T47D (cell line): ENCODE data around the gene UNC119.
A peak's percentile ranks its signal among the peaks of the same experiment; 100 is the strongest.

ENCODE experiments used
- DNase-seq, 2 experiments: peaks; one replicate each; pipeline versions ENCODE4 v3.0.0 to v3.0.0-alpha.2; 2011 to 2012; ENCODE audit warnings: low read depth in 1 of 2, low spot score in 1 of 2
- JUND ChIP-seq: IDR thresholded peaks from 2 replicates; pipeline ENCODE4 v1.6.1; 2012; ENCODE audit warnings: low read depth
- in situ Hi-C: cut with HindIII; loops from 2 replicates; pipeline ENCODE4 v1.10.0; 2016; ENCODE audit warnings: low sequenced_read_pairs, low pct_unique_long_range_greater_than_20kb

Gene UNC119

DNA sequence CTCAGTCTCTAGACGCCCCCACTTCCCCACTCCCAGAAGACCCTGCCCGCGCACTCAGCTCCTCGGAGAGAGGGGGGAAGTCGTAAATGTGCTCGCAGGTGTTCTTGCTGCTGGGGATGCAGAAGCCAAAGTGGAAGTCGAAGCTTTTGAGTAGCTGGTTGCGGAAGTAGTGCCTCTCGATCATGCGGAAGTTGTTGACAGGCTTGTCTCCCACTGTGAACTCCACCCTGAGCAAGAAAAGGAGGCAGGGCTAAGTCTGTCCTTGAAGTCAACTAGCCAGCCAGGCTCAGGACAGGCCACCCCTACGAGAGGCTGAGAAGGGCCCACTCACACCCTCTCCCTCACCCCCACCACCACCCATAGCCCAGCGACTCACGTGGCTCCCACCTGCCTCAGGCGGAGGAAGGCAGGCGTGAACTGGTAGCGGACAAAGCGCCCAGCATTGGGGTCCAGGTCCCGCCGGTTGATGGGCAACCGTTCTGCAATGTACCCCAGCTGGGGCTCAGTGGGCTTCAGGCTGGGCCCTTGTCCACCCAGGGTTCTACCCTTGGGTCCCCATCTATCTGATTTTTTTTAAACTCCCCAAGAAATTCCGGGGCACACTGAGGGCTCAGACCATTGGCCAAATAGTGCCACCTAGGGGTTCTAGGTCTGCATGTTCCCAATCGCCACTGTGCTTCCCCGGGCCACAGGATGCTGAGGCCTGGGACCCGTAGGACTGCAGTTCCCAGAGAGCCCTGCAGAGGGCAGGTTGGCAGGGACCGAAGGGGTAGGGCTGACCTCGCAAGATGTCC, 4.6 kb downstream of the UNC119 start:
- TF ChIP-seq JUND = no peak
- DNase-seq = peak; percentile 75 to 93
- in situ Hi-C loops = no loop called here

DNA sequence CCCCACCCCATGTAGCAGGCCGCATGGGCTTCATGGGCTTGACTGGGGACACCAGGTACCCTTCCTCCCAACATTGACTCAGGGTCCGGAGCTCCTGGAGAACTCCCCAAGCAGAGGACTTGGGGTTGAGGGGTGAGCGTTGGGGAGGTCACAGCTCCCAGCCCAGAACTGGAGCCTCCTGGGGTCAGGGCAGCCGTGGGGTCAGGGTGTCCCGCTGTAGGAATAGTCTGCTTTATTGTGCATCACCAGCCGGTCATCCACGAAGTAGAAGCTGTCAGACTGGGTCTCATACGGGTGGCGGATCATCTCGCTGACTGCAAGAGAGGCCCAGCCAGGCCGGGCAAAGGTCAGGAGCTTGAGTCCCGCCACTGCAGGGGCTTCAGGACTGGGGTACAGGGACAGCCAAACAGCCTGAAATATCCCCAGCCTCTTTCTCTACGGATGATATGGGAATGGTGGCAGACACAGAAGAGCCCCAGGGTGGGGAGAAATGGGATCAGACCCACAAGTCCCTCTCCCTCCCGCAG, 5.3 kb downstream of the UNC119 start:
- DNase-seq = no peak
- TF ChIP-seq JUND = no peak
- in situ Hi-C loops = no loop called here

DNA sequence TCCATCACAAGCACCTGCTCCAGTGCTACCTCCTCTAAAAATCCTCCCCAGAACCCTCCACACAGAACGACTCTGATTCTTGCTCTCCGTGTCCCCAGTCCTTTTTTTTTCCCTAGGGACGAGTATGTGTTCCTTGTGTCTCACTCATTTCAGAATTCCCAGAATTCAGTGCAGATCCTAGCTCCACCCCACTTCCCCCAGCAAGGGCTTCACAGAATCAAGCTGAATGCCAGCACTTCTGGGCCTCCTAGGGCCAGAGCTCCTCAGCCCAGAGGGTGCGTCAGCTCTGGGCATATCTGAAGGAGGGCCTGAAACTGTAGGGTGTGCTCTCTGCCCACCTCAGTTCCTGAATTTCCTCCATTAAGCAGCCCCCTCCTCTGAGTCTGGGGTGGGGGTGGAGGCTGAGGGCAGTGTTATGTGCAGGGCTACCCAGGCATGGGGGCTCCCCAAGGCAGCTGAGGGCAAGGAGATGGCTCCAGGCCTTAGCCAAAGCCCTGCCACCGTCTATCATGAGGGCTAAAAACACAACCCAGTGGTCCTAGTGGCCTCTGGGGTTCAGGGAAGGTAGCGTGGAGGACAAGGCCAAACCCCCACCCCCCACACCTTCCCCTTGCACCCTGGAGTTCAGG, 6.5 kb downstream of the UNC119 start:
- in situ Hi-C loops = no loop called here
- DNase-seq = no peak

DNA sequence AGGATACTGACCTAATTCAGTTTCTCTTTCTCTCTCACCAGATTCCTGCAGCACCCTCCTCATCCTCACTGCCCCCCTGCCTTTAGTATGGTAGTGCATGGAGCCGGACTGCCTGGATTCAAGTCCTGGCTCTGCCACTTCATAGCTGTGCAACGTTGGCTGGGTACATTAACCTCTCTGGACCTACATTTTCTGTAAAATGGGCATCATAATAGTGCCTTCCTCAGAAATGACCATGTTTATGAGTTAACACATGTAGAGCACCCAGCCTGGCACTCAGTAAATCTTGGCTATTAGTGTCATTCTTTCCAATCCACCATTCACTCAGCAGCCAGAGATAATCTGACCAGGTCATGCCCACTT, 7.3 kb downstream of the UNC119 start:
- TF ChIP-seq JUND = no peak
- DNase-seq = no peak
- in situ Hi-C loops = no loop called here

More for the DNA sequence above, 6.5 kb downstream of the UNC119 start:
- no peak for TF ChIP-seq JUND

DNA sequence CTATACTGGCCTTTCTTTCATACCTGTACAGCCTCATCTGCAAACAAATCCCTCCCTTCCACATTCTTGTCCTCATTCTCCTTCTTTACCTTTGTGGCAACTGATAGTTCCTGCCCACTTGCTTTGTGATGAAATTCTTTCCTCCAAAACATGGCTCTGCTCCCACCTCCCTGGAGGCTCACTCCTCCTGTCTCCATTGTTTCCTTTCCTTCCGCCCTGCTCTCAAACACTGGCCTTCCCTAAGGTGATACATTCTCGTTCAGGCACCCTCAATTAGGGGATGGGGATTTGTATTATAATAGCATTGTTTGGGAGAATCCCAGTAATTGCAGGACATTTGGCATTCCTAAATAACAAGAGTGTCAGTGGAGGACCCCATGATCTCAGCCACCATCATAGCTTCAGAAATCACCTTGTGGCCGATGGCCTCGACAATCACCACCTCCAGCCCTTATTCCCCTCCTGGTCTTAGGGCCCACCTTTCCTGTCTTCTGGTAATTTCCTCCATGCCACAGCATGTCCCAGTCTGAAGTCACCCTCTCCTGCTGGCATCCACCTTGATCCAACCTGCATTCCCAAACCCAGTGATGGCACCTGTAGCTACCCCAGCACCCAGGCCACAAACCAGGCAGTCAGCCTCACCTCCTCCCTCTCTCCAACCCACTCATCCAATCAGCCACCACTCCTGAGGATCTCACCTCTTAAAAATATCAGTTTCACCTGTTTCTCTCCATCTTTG, 7.9 kb downstream of the UNC119 start:
- TF ChIP-seq JUND = no peak
- DNase-seq = no peak
- in situ Hi-C loops = no loop called here

DNA sequence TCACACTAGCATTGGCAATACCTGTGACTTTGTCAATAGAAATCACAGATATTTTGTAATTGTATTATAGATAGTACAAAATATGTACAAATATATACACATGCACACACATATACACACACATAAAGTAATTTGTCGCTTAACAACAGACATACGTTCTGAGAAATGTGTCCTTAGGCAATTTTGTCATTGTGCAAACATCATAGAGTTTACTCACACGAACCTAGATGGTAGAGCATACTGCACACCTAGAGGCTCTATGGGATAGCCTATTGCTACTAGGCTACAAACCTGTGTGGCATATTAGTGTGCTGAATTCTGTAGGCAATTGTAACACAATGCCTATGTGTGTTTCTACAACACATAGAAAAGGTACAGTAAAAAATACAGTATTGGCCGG, 11.0 kb downstream of the UNC119 start:
- in situ Hi-C loops = no loop called here
- no peak for TF ChIP-seq JUND
- DNase-seq = peak in 1 of 2 experiments; percentile 77

DNA sequence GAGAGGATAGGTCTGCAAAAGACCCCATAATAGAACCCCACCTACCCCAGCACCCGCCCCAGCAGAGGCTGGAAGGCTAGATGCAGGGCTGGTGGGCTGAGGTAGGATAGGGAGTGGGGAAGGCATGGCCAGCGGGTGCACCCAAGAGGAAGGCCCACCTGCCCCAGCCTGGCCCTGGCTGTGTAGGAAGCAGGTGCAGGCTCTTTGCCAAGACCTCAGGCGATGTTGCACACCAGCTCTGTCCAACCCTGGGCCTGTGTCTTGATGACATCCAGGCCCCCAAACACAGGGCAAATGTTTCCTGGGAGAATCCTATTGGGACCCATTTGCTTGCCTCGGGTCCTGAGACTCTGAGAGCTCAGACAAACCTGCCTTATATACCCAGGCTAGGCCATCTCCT, 12.2 kb downstream of the UNC119 start:
- no peak for TF ChIP-seq JUND
- peak in 1 of 2 experiments; percentile 60 for DNase-seq
- in situ Hi-C loops = no loop called here

DNA sequence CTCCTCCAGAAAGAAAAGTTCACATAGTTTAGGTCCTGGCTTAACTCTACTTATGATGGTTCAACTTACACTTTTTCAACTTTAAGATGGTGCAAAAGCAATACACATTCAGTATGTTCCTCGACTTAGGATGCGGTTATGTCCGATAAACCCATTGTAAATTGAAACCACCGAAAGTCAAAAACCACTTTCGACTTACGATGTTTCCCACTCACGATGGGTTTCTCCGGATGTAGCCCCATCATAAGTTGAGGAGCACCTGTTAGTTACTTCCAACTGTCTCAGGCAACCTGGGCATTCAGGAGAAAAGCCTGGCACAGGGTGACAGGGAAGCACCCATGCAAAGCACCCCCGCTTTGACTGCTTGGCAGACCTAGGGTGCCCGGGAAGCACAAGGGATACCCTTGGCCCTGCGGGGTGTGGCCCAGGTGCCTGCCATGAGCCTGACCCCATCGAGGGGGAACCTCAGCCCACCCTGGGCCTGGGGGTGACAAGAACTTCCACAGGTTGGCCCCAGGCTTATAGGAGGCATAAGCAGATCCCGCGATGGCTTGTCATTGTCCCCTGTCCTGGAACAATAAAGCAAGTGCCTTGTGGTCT, 14.0 kb downstream of the UNC119 start:
- no peak for DNase-seq
- TF ChIP-seq JUND = no peak
- in situ Hi-C loops = no loop called here

DNA sequence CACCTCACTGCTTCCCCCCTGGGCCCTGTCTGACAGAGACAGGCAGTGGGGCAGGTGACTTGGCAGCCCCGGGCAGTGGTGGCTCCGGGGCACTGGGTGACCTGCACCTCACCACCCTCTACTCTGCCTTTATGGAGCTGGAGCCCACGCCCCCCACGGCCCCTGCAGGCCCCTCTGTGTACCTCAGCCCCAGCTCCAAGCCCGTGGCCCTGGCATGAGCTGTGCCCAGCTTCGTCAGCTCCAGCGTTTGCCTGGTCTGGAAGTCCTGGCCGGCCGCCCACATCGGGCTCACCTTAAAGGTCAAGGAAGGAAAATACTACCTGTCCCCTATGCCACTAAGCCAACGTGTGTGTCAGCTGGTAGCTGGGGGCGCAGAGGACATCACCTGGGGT, 15.2 kb downstream of the UNC119 start:
- no peak for DNase-seq
- in situ Hi-C loops = no loop called here
- TF ChIP-seq JUND = no peak

DNA sequence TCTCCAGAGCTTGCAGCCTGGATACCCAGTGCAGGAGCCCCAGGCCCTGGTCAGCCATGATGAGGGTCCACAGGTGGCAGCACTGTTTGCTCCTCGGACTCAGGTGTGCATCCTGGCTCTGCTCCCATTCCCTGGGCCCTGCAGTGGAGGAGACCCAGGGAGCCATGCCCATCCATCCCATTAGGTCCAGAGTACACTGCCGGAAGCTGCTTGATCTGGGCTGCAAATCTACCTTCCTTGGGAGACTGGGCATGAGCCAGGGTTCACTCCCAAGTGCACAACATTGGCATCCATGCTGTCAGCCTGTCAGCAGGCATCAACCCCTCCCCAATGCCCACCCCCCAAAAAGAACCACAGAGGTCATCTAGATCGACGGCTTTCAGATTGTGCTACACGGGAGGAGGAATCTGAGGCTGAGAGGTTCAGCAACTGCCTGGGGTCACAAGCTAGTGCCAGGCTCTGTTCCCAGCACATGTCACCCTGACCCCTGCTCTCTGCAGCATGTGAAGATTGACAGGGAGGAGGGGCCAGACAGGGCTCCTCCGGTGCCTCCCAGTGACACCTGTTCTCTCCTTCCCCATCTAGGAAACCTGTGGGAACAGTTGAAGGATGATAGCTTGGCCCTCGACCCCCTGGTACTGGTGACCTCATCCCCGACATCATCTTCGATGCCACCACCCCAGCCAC, 15.7 kb downstream of the UNC119 start:
- peak in 1 of 2 experiments; percentile 82 for DNase-seq
- TF ChIP-seq JUND = no peak
- in situ Hi-C loops = no loop called here

DNA sequence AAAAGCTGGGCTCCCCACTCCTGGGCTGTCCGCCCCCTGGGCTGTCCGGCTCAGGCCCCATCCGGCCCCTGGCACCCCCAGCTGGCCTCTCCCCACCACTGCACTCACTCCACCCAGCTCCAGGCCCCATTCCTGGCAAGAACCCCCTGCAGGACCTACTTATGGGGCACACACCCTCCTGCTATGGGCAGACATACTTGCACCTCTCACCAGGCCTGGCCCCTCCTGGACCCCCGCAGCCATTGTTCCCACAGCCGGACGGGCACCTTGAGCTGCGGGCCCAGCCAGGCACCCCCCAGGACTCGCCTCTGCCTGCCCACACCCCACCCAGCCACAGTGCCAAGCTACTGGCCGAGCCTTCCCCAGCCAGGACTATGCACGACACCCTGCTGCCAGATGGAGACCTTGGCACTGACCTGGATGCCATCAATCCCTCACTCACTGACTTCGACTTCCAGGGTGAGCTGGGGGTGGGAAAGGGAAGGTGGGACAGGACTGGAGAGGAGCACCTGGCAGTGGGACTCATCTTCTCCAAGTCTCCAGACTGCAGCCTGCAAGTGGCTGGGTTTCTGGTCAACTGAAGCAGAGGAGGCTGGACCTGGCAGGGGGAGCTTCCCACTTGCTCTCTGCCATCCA, 17.6 kb downstream of the UNC119 start:
- no peak for TF ChIP-seq JUND
- DNase-seq = no peak
- in situ Hi-C loops = no loop called here

DNA sequence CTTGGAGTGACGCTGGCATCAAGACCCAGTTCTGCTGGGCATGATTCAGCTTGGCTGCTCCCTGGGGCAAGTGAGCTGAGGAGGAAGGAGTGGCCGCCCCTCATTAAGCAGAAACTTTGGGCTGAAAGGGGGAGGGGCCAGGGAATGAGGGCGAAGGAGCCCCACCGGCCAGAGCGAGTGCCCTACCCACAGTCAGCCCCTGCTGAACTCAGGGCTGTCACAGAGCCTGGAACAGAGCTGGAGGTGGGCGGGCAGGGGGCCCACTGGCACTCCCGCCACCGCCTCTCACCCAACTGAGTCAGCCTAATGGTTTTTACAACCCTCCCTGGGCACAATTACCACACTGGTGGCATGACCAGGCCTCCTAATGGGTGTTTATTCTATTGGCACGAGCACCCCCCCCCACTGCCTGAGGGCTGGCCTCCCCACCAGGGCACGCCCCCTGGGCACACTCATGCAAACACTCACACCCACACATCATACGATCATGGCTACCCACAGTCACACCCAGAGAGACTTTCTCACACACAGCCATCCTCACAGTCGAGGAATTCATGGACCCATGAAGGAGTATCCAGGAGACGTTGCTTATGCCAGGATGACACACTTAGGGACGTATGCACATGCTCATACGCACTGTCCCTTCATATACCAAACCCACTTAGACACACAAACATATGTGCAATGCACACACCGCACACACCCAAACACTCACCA, 19.2 kb downstream of the UNC119 start:
- in situ Hi-C loops = no loop called here
- no peak for DNase-seq
- no peak for TF ChIP-seq JUND
